Left lung (tissue), 10 donors: ENCODE measurements around the gene TMEM50A. TPM values are rescaled to one million over a fixed set of nuclear protein-coding genes. Genes with fewer than 3 reads are reported as not detected.
"Not testable (repeated sequence)": the region's sequence is repeated elsewhere in the genome, so short reads cannot be mapped to it uniquely, and the experiment has no call there.

Source experiments
- ATAC-seq: fragments of 200-7000 bp; cut with Tn5 transposase; one replicate; pipeline ENCODE4 v1.9.1; 2020; ENCODE audit warnings: moderate library complexity
- DNase-seq, 4 donors: peaks; one replicate each; pipeline ENCODE4 v3.0.0-alpha.2; 2013 to 2020
- H3K27ac ChIP-seq, 2 donors: fragments of 200-600 bp; sonication (generic) in 1 of 2; one replicate each; pipeline versions ENCODE4 v1.5.0 to v1.8.0; 2020 to 2021
- H3K27me3 ChIP-seq, 2 donors: fragments of 200-600 bp; sonication (generic) in 1 of 2; one replicate each; pipeline versions ENCODE4 v1.5.0 to v1.8.0; 2020 to 2021
- H3K36me3 ChIP-seq, 2 donors: fragments of 200-600 bp; sonication (generic) in 1 of 2; one replicate each; pipeline versions ENCODE4 v1.5.0 to v1.8.0; 2020 to 2021
- H3K4me1 ChIP-seq, 2 donors: fragments of 200-600 bp; one replicate each; pipeline ENCODE4 v1.8.0; 2021
- H3K4me3 ChIP-seq, 2 donors: fragments of 200-600 bp; sonication (generic) in 1 of 2; one replicate each; pipeline versions ENCODE4 v1.5.0 to v1.8.0; 2020 to 2021; ENCODE audit warnings: mild to moderate bottlenecking in 1 of 2
- H3K9me3 ChIP-seq, 2 donors: fragments of 200-600 bp; sonication (generic) in 1 of 2; one replicate each; pipeline versions ENCODE4 v1.5.0 to v1.8.0; 2020 to 2021
- intact Hi-C, 2 donors: fragments of 100-400 bp; cut with DNase I; formaldehyde crosslinking; loops; one replicate each; pipeline versions ENCODE4 v1.11.2 to v1.14.2; 2022
- polyA plus RNA-seq, 6 donors: library from polyadenylated mRNA; unstranded; fragments of 120-200 nt; gene quantifications; one replicate each; pipeline ENCODE4 v1.2.1, GENCODE V29; 2013; ENCODE audit not compliant: insufficient read length in 6 of 6
- total RNA-seq, 2 donors: library from RNA; stranded (reverse); fragmentation: NEBNext Ultra II Directional; extraction: Animal tissue kit (Norgen Biotek cat#: 25700); gene quantifications; one replicate each; pipeline ENCODE4 v1.2.1, GENCODE V29; 2021
- TF ChIP-seq, protein P1 (sequence below), 2 donors: fragments of 200-600 bp; sonication (generic) in 1 of 2; IDR thresholded peaks; one replicate each; pipeline versions ENCODE4 v1.5.0 to v1.8.0; 2021; ENCODE audit warnings: antibody characterized with exemption in 2 of 2
- donor health status: DM: no; HTN: yes; CAD: no.
- donor health status: DM: no; HTN: no; CAD: no.

The TMEM50A gene
- total and polyA plus RNA-seq, 8 donors = 70.9 to 128 (median 84.2) TPM

GRCh38 chr1:25360596-25361581 is 22.8 kb downstream of the TMEM50A start:
- Histone ChIP-seq H3K4me3 (no peak overlapping the region), H3K27me3 (no peaks in the 10 kb centered on the region), H3K36me3 (peaks cover 0 to 57% of the 10 kb centered on the region in 2 donors), H3K9me3 (no peaks in the 10 kb centered on the region), H3K4me1 (no peaks in the 10 kb centered on the region), H3K27ac (peak overlapping the region in 1 of 2 donors; percentile 41)
- TF ChIP-seq, protein P1, sequence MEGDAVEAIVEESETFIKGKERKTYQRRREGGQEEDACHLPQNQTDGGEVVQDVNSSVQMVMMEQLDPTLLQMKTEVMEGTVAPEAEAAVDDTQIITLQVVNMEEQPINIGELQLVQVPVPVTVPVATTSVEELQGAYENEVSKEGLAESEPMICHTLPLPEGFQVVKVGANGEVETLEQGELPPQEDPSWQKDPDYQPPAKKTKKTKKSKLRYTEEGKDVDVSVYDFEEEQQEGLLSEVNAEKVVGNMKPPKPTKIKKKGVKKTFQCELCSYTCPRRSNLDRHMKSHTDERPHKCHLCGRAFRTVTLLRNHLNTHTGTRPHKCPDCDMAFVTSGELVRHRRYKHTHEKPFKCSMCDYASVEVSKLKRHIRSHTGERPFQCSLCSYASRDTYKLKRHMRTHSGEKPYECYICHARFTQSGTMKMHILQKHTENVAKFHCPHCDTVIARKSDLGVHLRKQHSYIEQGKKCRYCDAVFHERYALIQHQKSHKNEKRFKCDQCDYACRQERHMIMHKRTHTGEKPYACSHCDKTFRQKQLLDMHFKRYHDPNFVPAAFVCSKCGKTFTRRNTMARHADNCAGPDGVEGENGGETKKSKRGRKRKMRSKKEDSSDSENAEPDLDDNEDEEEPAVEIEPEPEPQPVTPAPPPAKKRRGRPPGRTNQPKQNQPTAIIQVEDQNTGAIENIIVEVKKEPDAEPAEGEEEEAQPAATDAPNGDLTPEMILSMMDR (IDR thresholded peaks at IDR 0.05) = no peak
- DNase-seq = no peak
- intact Hi-C loops = no loop called here
- no peak for ATAC-seq

DNA sequence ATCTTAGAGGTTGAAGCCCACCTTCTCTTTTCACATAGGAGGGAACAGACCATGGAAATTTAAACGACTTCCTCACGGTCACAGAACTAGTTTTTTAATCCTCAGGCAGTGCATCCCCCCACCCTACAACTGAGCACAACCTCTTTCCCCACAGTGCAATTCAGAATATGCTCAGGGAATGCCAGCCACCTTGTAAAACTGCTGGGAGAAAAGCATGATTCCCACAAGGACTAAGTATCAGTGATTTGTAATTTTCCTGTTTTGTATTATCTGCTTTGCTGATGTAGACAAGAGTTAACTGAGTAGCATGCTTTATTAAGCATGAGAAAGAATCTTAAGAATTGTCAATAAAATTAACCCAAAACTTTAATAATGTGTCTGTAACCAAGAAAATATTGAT is 23.8 kb downstream of the TMEM50A start:
- TF ChIP-seq, protein P1 (IDR thresholded peaks at IDR 0.05) = no peak
- DNase-seq = no peak
- ATAC-seq = no peak

DNA sequence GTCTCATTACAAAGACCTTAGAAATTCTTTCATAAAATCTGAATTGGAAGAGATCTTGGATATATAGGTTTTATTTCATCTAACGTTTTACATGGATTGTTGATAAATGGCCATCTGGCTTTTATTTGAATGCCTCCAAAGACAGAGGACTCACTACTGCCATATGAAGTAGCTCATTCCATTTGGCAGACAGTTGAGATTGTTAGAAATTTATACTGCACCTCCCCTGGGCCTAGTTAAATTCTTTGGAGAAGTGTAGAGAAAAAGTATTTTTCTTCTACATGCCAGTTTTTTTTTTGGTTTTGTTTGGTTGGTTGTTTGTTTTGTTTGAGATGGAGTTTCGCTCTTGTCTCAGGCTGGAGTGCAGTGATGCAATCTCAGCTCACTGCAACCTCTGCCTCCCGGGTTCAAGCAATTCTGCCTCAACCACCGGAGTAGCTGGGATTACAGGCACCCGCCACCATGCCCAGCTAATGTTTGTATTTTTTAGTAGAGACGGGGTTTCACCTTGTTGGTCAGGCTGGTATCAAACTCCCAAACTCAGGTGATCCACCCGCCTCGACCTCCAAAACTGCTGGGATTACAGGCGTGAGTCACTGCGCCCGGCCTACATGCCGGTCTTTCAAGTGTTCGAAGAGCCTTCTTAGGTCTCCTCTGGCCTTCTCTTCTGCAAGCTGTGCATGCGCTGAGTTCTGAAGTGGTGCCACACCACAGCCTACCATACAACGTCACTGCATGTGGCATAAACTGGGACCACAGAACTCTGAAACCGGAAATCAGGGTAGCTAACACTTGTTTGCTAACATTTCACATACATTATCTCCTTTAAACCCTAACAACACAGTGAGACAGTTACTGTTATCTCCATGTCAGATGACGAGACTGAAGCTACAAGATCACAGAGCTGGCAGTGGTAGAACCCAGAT is 24.8 kb downstream of the TMEM50A start:
- intact Hi-C loops = not testable (repeated sequence)

More for the DNA sequence above, 23.8 kb downstream of the TMEM50A start:
- Histone ChIP-seq H3K9me3 (no peaks in the 10 kb centered on the region), H3K4me3 (no peak overlapping the region), H3K27ac (no peak overlapping the region), H3K4me1 (no peaks in the 10 kb centered on the region), H3K27me3 (no peaks in the 10 kb centered on the region), H3K36me3 (peaks cover 0 to 47% of the 10 kb centered on the region in 2 donors)
- intact Hi-C loops = no loop called here

DNA sequence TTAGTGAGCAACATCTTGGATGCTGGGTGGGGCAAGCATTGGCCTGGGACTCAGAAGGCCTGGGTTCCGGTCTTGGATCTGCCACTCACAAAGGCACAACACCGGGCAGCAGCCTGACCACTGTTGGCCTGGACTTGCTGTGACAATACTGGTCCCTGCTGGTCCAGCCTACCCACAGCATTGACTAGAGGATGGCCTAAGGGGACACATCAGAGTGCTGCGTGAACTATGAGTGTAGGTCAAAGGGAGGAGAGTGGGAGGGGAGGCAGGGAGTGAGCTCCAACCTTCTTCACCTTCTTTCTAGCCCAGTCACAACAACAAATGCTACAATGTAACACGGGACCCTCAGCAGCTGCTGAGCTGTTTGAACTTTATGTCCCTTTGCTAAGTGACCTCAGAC is 31.1 kb downstream of the TMEM50A start:
- intact Hi-C loops = no loop called here
- Histone ChIP-seq H3K4me1 (peaks cover 0 to 10% of the 10 kb centered on the region in 2 donors), H3K4me3 (no peak overlapping the region), H3K9me3 (no peaks in the 10 kb centered on the region), H3K27me3 (no peaks in the 10 kb centered on the region), H3K27ac (no peak overlapping the region), H3K36me3 (no peaks in the 10 kb centered on the region)
- ATAC-seq (peak; percentile 20), DNase-seq (no peak)
- TF ChIP-seq, protein P1 (IDR thresholded peaks at IDR 0.05) = no peak

More for the DNA sequence above, 24.8 kb downstream of the TMEM50A start:
- peaks cover 0 to 40% of the 10 kb centered on the region in 2 donors for H3K36me3 ChIP-seq
- H3K27ac ChIP-seq, H3K4me3 ChIP-seq, H3K4me1 ChIP-seq, DNase-seq, H3K27me3 ChIP-seq, H3K9me3 ChIP-seq: not testable (repeated sequence)
- ATAC-seq = peak; percentile 61

GRCh38 chr1:25369691-25370271 is 31.6 kb downstream of the TMEM50A start:
- H3K4me1 ChIP-seq, H3K9me3 ChIP-seq, H3K4me3 ChIP-seq, intact Hi-C loops, ATAC-seq, H3K36me3 ChIP-seq, H3K27ac ChIP-seq, DNase-seq, H3K27me3 ChIP-seq: not testable (repeated sequence)

- intact Hi-C loops, H3K27ac ChIP-seq, DNase-seq, H3K36me3 ChIP-seq, H3K27me3 ChIP-seq, H3K4me1 ChIP-seq, H3K9me3 ChIP-seq, H3K4me3 ChIP-seq: not testable (repeated sequence)
- peak; percentile 21 for ATAC-seq
Measured at GRCh38 chr1:25371757-25372156, 33.6 kb downstream of the TMEM50A start.

DNA sequence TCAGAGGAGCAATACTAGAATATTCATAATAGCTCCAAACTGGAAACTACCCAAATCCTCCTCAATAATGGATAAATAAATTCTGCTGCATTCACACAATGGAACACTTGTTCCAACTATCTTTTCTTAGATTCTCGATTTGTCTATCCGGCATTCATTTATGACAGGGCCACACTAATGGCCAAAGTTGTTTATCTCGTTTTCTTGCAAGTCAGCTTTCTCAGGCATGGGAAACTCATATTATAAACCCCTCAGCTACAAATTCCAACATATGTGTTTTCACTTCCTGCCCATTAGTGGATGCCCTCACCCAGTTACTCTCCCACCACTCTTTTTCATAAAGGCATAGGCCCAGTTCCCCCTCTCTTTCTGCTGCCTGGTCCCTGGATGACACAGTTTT is 40.2 kb downstream of the TMEM50A start:
- H3K27ac ChIP-seq, ATAC-seq, H3K4me3 ChIP-seq, DNase-seq, H3K9me3 ChIP-seq, H3K4me1 ChIP-seq, H3K27me3 ChIP-seq, H3K36me3 ChIP-seq, intact Hi-C loops: not testable (repeated sequence)

GRCh38 chr1:25382543-25382942 is 44.4 kb downstream of the TMEM50A start:
- H3K4me3 ChIP-seq, H3K36me3 ChIP-seq, H3K27me3 ChIP-seq, DNase-seq, H3K27ac ChIP-seq, intact Hi-C loops, ATAC-seq, H3K4me1 ChIP-seq, H3K9me3 ChIP-seq: not testable (repeated sequence)

DNA sequence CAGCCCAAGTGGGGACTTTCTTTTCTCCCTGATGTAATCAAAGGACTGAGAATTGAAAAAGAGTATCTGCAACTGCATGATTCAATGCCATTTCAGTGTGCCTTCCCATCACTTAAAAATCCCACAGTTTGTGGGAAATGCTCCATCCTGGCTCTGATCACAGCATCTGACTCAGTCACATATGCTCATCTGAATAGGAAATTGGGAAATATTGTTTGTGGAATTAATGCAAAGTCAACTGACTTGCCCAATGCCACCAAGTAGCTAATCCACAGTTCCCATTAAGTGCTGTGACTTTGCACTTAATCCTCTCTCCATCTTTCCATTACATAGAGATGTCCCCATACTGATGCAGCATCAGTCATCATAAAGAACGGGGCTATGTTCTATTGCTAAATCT is 45.0 kb downstream of the TMEM50A start:
- DNase-seq, intact Hi-C loops, H3K9me3 ChIP-seq, H3K4me1 ChIP-seq, ATAC-seq, H3K27me3 ChIP-seq, H3K4me3 ChIP-seq, H3K27ac ChIP-seq, H3K36me3 ChIP-seq: not testable (repeated sequence)
